Neural cell (in vitro differentiated cells): Measurements from ENCODE around the gene TCN2.

Source experiments
- CTCF ChIP-seq: fragments of 450-650 bp; IDR thresholded peaks from 2 replicates; pipeline ENCODE4 v1.5.1; 2014; ENCODE audit warnings: antibody characterized with exemption, mild to moderate bottlenecking, moderate library complexity; ENCODE audit not compliant: poor library complexity, severe bottlenecking
- EZH2 ChIP-seq: fragments of 200-600, 300-800 bp; shearing (Covaris generic), sonication (generic); IDR thresholded peaks from 2 replicates; pipeline ENCODE4 v1.6.1; 2014; ENCODE audit warnings: antibody characterized with exemption, low read length, borderline replicate concordance, mild to moderate bottlenecking; ENCODE audit not compliant: insufficient read depth, poor library complexity, severe bottlenecking
- POLR2AphosphoS5 ChIP-seq: IDR thresholded peaks from 2 replicates; pipeline ENCODE4 v1.6.1; 2012
- SMC3 ChIP-seq: fragments of 450-650 bp; conservative IDR thresholded peaks from 2 replicates; pipeline ENCODE4 v1.6.1; 2014; ENCODE audit warnings: antibody characterized with exemption, mild to moderate bottlenecking, moderate library complexity; ENCODE audit not compliant: poor library complexity

GRCh38 chr22:30557243-30557642 is 49.7 kb upstream of the TCN2 start:
- TF ChIP-seq CTCF (no peak), POLR2AphosphoS5 (no peak), EZH2 (no peak), SMC3 (no peak)
